T-helper 2 cell treated with Interferon-gamma antibody and Interleukin-4, amounts not matched to agents 5 μg/mL and 100 μg/mL, for 36 hours (primary cell): ENCODE results near the gene NAV2.

ENCODE experiments used
- DNase-seq: peaks from one replicate; pipeline ENCODE4 v3.0.0; 2021; ENCODE audit warnings: low spot score
- H3K27ac Mint-ChIP-seq: one replicate; pipeline ENCODE4 v1.8.0; 2021; ENCODE audit warnings: mild to moderate bottlenecking, mixed read lengths
- H3K27me3 Mint-ChIP-seq: one replicate; pipeline ENCODE4 v1.8.0; 2021; ENCODE audit warnings: low read depth, mixed read lengths
- H3K36me3 Mint-ChIP-seq: one replicate; pipeline ENCODE4 v1.8.0; 2021; ENCODE audit warnings: low read depth, mixed read lengths
- H3K4me1 Mint-ChIP-seq: one replicate; pipeline ENCODE4 v1.8.0; 2021; ENCODE audit warnings: low read depth, mixed read lengths
- H3K4me3 Mint-ChIP-seq: one replicate; pipeline ENCODE4 v1.8.0; 2022; ENCODE audit warnings: mild to moderate bottlenecking, moderate library complexity, mixed read lengths
- H3K9me3 Mint-ChIP-seq: one replicate; pipeline ENCODE4 v1.8.0; 2021; ENCODE audit warnings: mixed read lengths

NAV2 gene

DNA sequence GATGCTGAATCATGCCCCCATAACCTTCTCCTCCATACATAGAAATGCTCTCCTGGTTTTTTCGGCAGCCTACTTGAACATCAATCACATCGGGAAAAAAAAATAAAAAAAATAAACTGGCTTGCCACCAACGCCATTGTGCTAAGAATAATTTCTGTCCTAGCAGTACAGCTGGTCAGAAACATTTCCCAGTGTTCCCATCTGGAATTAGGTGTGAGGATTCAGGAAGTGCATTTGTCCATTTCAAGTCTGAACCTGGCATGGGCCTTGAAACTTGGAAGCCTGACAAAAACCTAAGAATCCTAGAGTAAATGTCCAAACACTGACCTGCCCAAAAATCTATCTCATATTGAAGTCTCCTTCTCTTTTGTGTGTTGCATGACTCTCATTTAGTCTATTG, 16.6 kb upstream of the NAV2 start:
- H3K36me3 Mint-ChIP-seq = no peaks in the 10 kb centered on the region
- no peak overlapping the region for H3K27ac Mint-ChIP-seq
- peaks cover 6% of the 10 kb centered on the region for H3K27me3 Mint-ChIP-seq
- no peaks in the 10 kb centered on the region for H3K4me1 Mint-ChIP-seq
- no peaks in the 10 kb centered on the region for H3K9me3 Mint-ChIP-seq
- no peak for DNase-seq
- no peak overlapping the region for H3K4me3 Mint-ChIP-seq

DNA sequence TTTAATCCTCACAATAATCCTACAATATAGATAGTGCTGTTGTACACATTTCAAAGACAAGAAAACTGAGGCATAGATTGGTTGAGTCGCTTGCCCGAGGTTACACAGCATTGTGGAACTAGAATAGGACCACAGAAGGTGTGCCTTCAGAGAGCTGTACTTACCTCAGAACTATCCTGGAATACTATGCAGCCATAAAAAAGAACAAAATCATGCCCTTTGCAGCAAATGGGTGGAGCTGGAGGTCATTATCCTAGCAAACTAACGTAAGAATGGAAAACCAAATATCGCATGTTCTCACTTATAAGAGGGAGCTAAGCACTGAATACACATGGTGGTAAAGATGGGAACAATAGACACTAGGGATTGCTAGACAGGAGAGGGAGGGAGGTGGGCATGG, 15.7 kb upstream of the NAV2 start:
- no peak overlapping the region for H3K27ac Mint-ChIP-seq
- DNase-seq = no peak
- H3K36me3 Mint-ChIP-seq = no peaks in the 10 kb centered on the region
- H3K9me3 Mint-ChIP-seq = no peaks in the 10 kb centered on the region
- H3K27me3 Mint-ChIP-seq = peaks cover 7% of the 10 kb centered on the region
- H3K4me3 Mint-ChIP-seq = no peak overlapping the region
- H3K4me1 Mint-ChIP-seq = no peaks in the 10 kb centered on the region

DNA sequence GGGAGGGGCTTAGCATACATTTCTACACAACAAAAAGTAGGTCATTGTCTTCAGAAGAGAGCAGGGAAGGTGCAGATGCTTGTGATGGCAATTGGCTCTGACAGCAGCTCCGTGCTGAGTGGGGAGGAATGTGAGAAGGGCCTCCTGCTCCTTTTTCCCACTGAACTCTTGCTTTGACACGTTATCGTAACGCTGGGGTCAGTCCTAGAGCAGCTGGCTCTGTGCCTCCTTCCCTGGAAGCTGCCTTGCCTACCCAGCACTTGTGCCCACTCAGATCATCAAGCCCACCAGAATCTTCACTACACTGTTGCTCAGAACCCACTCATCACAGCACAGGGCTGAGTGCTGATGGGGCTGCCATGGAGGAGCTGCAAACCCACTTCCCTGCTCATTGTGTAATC, 14.9 kb upstream of the NAV2 start:
- Mint-ChIP-seq H3K27ac (no peak overlapping the region), H3K9me3 (no peaks in the 10 kb centered on the region), H3K4me1 (no peaks in the 10 kb centered on the region), H3K4me3 (no peak overlapping the region), H3K27me3 (peaks cover 7% of the 10 kb centered on the region), H3K36me3 (no peaks in the 10 kb centered on the region)
- no peak for DNase-seq

DNA sequence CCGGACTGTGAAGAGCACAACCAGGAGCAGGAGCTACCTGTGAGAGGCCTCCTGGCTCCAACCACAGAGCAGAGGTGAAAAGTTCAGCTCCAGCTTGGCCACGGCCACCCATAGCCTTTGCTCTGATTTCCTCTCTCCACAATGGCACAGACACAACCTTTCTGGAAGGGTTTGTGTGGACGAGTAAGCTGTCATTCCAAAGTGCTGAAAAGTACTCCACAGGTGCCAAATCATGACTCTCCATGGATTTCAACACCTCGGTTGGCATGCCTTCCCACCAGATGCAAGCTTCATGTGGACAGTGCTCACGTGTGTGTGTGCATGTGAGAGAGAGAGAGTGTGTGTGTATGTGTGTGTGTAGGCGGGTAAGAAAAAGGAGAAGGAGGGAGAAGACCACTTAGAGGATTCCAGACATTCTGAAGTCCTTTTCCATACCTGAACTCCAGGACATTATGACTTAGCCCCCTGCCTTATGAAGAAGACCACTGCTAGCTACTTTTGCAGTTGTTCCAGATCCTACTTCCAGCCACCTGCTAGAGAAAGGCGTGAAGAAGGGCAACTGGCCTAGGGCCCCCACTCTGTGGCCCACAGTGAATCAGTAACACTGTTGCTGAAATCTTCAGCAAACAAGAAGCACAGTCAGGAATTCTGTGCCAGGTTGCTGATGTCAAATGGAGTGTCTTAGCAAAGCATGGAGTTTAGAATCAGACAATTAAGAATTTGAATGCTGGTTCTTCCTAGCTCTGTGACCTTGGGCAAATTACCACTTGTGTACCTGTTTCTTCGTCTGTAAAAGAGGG, 13.9 kb upstream of the NAV2 start:
- Mint-ChIP-seq H3K4me1 (no peaks in the 10 kb centered on the region), H3K36me3 (no peaks in the 10 kb centered on the region), H3K27me3 (peaks cover 7% of the 10 kb centered on the region), H3K27ac (no peak overlapping the region), H3K9me3 (no peaks in the 10 kb centered on the region), H3K4me3 (no peak overlapping the region)
- DNase-seq = no peak

DNA sequence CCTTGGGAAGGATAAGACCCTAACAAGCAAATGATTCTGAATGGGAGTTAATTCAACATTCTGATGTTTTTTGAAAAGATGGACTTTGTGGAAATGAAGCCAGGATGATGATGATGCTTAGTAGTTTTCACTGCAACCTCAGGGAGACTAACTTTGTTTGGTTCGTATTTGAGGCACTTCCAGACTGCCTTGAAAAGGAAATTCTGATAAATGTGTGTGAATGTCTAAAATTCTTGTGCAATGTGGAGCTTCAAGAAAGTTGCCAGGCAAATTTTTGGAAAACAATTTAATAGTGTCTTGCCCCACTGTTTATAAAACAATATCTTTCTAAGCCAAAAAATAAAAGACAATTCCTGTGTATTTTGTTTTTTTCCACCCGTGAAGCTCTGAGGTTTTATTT, 11.2 kb upstream of the NAV2 start:
- no peaks in the 10 kb centered on the region for H3K9me3 Mint-ChIP-seq

DNA sequence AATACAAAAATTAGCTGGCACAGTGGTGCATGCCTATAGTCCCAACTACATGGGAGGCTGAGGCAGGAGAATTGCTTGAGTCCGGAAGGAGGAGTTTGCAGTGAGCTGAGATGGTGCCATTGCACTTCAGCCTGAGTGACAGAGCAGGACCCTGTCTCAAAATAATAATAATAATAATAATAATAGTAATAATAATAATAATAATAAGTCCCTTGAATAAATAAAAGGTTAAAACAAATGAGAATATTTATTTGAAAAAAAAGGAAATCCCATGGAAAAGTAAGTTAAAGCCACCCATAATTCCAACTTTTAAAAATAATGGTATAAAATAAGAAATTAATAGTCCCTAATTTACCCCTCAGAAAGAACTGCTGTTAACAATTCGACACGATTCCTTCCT, 10.0 kb upstream of the NAV2 start:
- no peaks in the 10 kb centered on the region for H3K36me3 Mint-ChIP-seq
- H3K4me3 Mint-ChIP-seq = no peak overlapping the region
- DNase-seq = no peak
- no peak overlapping the region for H3K27ac Mint-ChIP-seq
- H3K4me1 Mint-ChIP-seq = no peaks in the 10 kb centered on the region
- no peaks in the 10 kb centered on the region for H3K9me3 Mint-ChIP-seq
- peaks cover 15% of the 10 kb centered on the region for H3K27me3 Mint-ChIP-seq

More for the DNA sequence above, 11.2 kb upstream of the NAV2 start:
- no peak for DNase-seq
- Mint-ChIP-seq H3K36me3 (no peaks in the 10 kb centered on the region), H3K27ac (no peak overlapping the region), H3K4me1 (no peaks in the 10 kb centered on the region), H3K27me3 (peaks cover 14% of the 10 kb centered on the region), H3K4me3 (no peak overlapping the region)

DNA sequence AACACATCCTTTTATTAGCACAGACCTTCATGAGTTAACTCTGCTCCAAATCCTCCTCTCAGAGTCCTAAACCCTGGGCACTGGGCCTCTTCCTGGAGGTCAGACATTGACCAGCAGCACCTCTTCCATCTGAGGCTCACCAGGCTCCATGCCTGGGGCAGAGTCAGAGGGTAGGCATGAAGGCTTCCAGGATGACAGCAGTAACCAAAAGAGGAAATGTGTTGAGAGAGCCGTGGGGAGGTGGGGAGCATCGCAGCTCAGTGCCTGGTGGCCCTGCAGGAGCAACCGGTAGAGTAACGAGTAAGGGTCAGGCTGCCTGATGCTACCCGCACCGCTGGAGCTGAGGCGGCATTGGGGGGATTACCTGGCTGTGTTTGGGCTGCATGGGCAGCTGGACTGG, 9.4 kb upstream of the NAV2 start:
- H3K27me3 Mint-ChIP-seq = peaks cover 15% of the 10 kb centered on the region
- no peaks in the 10 kb centered on the region for H3K9me3 Mint-ChIP-seq
- no peaks in the 10 kb centered on the region for H3K36me3 Mint-ChIP-seq
- no peak for DNase-seq
- no peak overlapping the region for H3K4me3 Mint-ChIP-seq
- H3K27ac Mint-ChIP-seq = no peak overlapping the region
- no peaks in the 10 kb centered on the region for H3K4me1 Mint-ChIP-seq

DNA sequence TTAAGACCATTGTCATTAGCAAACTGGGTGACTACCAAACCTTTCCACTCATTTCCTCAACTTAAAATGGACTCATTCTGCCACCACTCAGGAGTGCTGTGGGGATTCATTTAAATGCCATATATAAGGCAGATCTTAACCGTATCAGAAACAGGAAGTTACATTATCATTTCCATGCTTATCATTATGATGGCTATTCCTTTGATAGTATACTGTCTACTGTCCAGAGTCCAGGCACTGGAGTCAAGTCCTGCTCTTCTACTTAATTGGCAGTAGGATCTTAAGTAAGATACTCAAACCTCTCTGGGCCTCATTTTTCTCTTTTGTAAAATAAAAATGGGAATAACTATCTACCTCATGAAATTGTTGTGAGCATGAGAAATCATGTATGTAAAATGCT, 8.4 kb upstream of the NAV2 start:
- peaks cover 15% of the 10 kb centered on the region for H3K27me3 Mint-ChIP-seq
- no peak overlapping the region for H3K27ac Mint-ChIP-seq
- no peak for DNase-seq
- no peaks in the 10 kb centered on the region for H3K9me3 Mint-ChIP-seq
- H3K4me3 Mint-ChIP-seq = no peak overlapping the region
- no peaks in the 10 kb centered on the region for H3K4me1 Mint-ChIP-seq
- H3K36me3 Mint-ChIP-seq = no peaks in the 10 kb centered on the region

DNA sequence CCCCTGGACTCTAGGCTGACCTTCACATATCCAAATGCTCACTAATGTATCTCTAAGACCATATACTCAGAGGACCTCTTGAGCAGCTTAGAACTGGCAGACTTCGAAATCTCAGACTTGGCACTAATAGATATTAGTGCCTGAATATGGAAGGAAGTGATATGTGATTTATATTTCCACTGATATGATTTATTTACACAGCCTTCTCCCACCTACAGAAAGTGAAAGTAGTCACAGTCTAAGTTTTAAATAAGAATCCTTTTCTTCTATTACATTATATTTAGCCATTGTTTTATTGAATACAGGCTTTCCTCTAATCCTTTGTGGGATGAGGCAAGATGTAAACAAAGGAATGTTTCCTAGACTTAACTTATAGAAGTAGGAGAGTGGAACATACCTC, 6.7 kb upstream of the NAV2 start:
- Mint-ChIP-seq H3K27me3 (peaks cover 15% of the 10 kb centered on the region), H3K36me3 (no peaks in the 10 kb centered on the region), H3K27ac (no peak overlapping the region), H3K9me3 (no peaks in the 10 kb centered on the region), H3K4me3 (no peak overlapping the region), H3K4me1 (no peaks in the 10 kb centered on the region)
- DNase-seq = no peak

DNA sequence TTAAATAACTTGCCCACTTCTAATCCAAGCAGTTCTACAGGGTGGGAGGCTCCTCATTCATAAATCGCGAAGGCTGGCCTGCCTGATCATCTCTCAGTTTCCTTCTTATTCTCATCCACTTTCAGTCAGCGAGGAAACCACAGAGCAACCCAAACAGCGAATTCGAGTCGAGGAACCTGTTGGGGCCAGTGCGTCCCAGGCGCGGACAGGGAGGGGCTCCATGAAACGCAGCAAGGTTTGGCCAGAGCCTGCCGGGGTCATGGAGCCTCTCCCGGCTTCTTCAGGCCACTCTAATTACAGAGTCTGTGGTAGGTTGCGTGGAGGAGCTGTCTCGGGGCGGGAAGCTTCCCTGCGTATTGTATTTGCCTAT, 741 bp upstream of the NAV2 start:
- Mint-ChIP-seq H3K4me3 (peak overlapping the region; percentile 92), H3K4me1 (peaks cover 19% of the 10 kb centered on the region), H3K9me3 (no peaks in the 10 kb centered on the region), H3K27me3 (peaks cover 48% of the 10 kb centered on the region), H3K27ac (peak overlapping the region; percentile 88), H3K36me3 (no peaks in the 10 kb centered on the region)
- peak; percentile 26 for DNase-seq

DNA sequence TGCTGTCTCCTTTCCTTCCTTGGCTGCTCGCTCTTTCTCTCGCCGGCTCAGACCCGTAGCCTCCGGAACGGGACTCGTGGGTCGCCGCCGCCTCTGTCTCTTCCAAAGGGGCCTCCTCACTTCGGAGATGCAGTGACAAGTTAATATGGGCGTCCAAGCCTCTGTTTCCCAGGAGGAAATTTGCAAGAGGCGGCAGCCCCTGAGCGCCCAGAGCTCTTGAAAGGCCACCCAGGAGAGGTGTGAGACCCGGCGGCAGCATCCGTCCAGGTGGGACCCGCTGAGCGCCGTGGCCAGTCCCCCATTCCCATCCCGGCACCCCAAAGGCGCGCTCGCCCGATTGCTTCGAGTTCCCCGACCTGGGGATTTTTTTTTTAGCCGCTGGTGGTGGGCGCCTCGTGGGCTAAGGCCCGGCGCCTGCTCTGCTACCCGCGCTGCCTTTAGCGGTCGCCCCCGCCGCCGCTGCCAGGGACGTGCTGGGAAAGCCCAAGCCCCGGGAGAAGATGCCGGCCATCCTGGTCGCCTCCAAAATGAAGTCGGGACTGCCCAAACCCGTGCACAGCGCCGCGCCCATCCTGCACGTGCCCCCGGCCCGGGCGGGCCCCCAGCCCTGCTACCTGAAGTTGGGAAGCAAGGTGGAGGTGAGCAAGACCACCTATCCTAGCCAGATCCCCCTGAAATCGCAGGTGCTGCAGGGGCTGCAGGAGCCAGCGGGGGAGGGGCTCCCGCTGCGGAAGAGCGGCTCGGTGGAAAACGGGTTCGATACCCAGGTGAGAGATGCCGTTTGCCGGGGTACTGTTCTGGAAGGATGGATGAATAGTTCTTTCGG, 772 bp downstream of the NAV2 start:
- H3K36me3 Mint-ChIP-seq = no peaks in the 10 kb centered on the region
- H3K9me3 Mint-ChIP-seq = no peaks in the 10 kb centered on the region
- no peak overlapping the region for H3K27ac Mint-ChIP-seq
- H3K4me1 Mint-ChIP-seq = peaks cover 19% of the 10 kb centered on the region
- no peak for DNase-seq
- H3K27me3 Mint-ChIP-seq = peaks cover 60% of the 10 kb centered on the region
- H3K4me3 Mint-ChIP-seq = peak overlapping the region; percentile 87

DNA sequence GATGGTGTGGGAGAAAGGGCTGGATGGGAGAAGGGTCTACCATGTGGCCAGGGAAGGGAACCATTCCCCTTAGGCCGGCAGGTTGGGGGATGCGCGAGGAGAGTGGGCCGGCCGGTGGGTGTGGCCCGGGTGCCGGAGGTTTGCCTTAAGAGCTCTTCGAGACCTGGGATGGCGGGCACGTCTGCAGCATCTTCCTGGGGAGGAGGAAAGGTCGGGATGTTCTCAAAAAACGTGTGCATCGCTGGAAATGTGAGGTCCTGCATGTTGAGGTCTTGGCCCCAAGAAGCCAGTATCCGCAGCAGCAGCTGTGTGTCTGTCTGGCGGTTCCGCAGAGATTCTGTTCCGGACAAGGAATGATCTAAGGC, 1.4 kb downstream of the NAV2 start:
- H3K27me3 Mint-ChIP-seq = peaks cover 64% of the 10 kb centered on the region

DNA sequence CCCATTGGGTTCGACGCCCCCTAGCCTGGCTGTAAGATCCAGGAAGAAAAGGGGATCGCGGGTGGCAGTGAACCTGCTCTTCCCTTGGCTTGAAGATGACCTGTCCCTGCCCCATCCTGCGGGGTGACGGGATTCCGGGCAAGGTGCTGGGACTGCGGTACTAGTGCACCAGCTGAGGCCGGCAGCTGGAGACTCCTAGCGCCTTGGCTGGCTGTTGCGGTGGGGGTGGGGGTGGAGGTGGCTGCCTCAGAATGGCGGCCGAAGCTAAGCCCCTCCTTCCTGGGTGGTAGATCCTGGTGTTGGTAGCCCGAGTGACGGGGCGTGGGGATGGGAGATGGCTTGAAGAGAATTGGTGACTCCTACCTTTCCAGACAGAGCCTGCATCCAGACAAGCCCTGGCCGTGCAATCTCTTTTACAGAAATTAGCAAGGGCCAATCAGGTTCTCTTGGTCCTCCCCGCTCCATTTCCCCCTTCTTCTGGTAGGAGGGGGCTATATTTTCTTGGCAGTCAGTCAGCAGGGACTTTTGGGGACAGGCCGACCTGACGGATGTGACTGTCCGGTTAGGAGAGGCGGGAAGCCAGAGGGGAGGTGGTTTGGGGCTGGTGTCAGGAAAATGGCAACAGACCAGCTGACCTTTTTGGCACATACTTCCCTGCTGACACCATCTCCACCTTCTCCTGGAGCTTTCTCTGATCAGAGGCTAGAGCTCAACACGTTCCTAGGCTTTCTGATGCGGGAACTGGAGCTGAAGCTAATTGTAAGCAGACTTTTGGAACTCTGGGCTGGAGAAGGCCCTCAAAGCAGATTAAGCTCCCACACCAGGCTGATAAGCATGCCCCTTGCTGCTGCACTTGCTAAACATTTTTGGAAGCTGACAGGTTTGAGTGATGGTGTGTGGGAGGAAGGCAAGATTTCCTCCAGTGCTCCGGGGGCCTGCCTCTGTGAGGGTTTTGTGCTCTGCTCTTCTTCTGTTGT, 2.0 kb downstream of the NAV2 start:
- Mint-ChIP-seq H3K27ac (no peak overlapping the region), H3K9me3 (no peaks in the 10 kb centered on the region), H3K4me3 (peak overlapping the region; percentile 79), H3K36me3 (no peaks in the 10 kb centered on the region), H3K27me3 (peaks cover 62% of the 10 kb centered on the region), H3K4me1 (peaks cover 19% of the 10 kb centered on the region)
- no peak for DNase-seq

More for the DNA sequence above, 1.4 kb downstream of the NAV2 start:
- Mint-ChIP-seq H3K4me1 (peaks cover 19% of the 10 kb centered on the region), H3K27ac (no peak overlapping the region), H3K36me3 (no peaks in the 10 kb centered on the region), H3K4me3 (peak overlapping the region; percentile 79), H3K9me3 (no peaks in the 10 kb centered on the region)
- DNase-seq = no peak

DNA sequence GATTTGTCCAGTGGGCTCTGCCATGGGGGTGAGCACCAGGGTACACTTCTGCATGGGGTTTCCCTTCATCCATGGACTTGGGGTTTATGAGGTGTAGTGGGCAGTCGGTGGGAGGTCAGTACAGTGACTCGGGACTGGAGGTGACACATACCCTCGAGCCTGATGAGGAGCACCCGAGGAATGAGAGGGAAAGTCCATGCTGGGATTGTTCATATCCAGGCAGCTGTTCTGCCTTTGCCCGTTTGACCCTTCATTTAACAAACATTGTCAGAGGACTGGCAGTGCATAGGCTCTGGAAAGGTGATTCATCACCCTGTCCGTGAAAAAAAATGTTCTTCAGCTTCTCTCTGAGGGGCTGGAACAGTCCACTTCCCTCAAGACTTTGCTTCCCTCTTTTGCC, 2.7 kb downstream of the NAV2 start:
- Mint-ChIP-seq H3K36me3 (no peaks in the 10 kb centered on the region), H3K9me3 (no peaks in the 10 kb centered on the region), H3K4me3 (no peak overlapping the region), H3K4me1 (peaks cover 19% of the 10 kb centered on the region), H3K27me3 (peaks cover 62% of the 10 kb centered on the region), H3K27ac (no peak overlapping the region)
- DNase-seq = no peak
